HG03457 (cell line): ENCODE results near the gene PRSS38.
A peak's percentile ranks its signal among the peaks of the same experiment; 100 is the strongest.

Experiments
- ATAC-seq: cut with Tn5 transposase; IDR thresholded peaks from one replicate; pipeline ENCODE4 v1.9.1; 2021; ENCODE audit warnings: moderate number of reproducible peaks; ENCODE audit not compliant: unreplicated experiment

Gene PRSS38

GRCh38 chr1:227778401-227778947, 37.0 kb upstream of the PRSS38 start:
- no peak for ATAC-seq

GRCh38 chr1:227779021-227779441, 36.4 kb upstream of the PRSS38 start:
- no peak for ATAC-seq

GRCh38 chr1:227779685-227780084, 35.8 kb upstream of the PRSS38 start:
- no peak for ATAC-seq

- no peak for ATAC-seq
Measured at GRCh38 chr1:227780101-227781044, 35.1 kb upstream of the PRSS38 start.

GRCh38 chr1:227781314-227781930, 34.1 kb upstream of the PRSS38 start:
- ATAC-seq: no peak

- ATAC-seq: no peak
Measured at GRCh38 chr1:227782226-227782625, 33.2 kb upstream of the PRSS38 start.

- ATAC-seq: no peak
Measured at GRCh38 chr1:227785094-227785804, 30.2 kb upstream of the PRSS38 start.

- no peak for ATAC-seq
Measured at GRCh38 chr1:227785805-227786671, 29.4 kb upstream of the PRSS38 start.

- ATAC-seq: no peak
Measured at GRCh38 chr1:227786673-227787512, 28.6 kb upstream of the PRSS38 start.

- peak; percentile 91 for ATAC-seq
Measured at GRCh38 chr1:227787513-227788270, 27.8 kb upstream of the PRSS38 start.

GRCh38 chr1:227788271-227789083, 27.0 kb upstream of the PRSS38 start:
- peak; percentile 36 for ATAC-seq

- no peak for ATAC-seq
Measured at GRCh38 chr1:227789084-227790033, 26.1 kb upstream of the PRSS38 start.

- no peak for ATAC-seq
Measured at GRCh38 chr1:227790034-227790400, 25.5 kb upstream of the PRSS38 start.

- no peak for ATAC-seq
Measured at GRCh38 chr1:227790868-227791267, 24.6 kb upstream of the PRSS38 start.

- no peak for ATAC-seq
Measured at GRCh38 chr1:227791425-227792143, 23.9 kb upstream of the PRSS38 start.
